Gastrocnemius medialis (tissue), 4 donors: ENCODE measurements around the gene CHD6.

ENCODE experiments used
- CTCF ChIP-seq, 5 experiments: fragments of 450-650 bp in 3 of 5; fragments of 200-600 bp in 2 of 5; sonication (generic) in 2 of 5; IDR thresholded peaks in 4 of 5; conservative IDR thresholded peaks in 1 of 5; 1 replicate in 4 of 5; 2 replicates in 1 of 5; pipeline ENCODE4 v1.5.1; 2016 to 2019; ENCODE audit warnings: antibody characterized with exemption in 5 of 5, mild to moderate bottlenecking in 3 of 5, moderate library complexity in 3 of 5
- POLR2A ChIP-seq, 2 donors: fragments of 450-650 bp; IDR thresholded peaks; one replicate each; pipeline ENCODE4 v1.6.1; 2017; ENCODE audit warnings: antibody characterized with exemption in 2 of 2, mild to moderate bottlenecking in 2 of 2, moderate library complexity in 2 of 2

- TF ChIP-seq POLR2A (IDR thresholded peaks at IDR 0.05) (no peak), CTCF (IDR thresholded peaks at IDR 0.05 in 4 of 5, conservative IDR thresholded peaks at IDR 0.05 in 1 of 5) (no peak)
Observed at GRCh38 chr20:41501376-41501775, 116.8 kb downstream of the CHD6 start.
